Heart left ventricle (tissue), 13 donors: ENCODE measurements around the gene SRRD.

ENCODE experiments used
- POLR2A ChIP-seq, 2 donors: fragments of 450-650 bp; IDR thresholded peaks; one replicate each; pipeline ENCODE4 v1.6.1; 2017; ENCODE audit warnings: antibody characterized with exemption in 2 of 2, mild to moderate bottlenecking in 2 of 2, moderate library complexity in 2 of 2
- TF ChIP-seq, protein P1 (sequence below), 12 donors: fragments of 200-600 bp; sonication (generic) in 4 of 12; IDR thresholded peaks; one replicate each; pipeline versions ENCODE4 v1.5.0 to v1.8.0; 2018 to 2022; ENCODE audit warnings: antibody characterized with exemption in 12 of 12, mild to moderate bottlenecking in 5 of 12
- donor health status: ischemic (EF 13 %, LVEDD 7.1; RV severe dilation, severe dysfunction).
- donor health status: DM: no; HTN: yes; CAD: no.
- donor health status: DM: no; HTN: no; CAD: no.
- donor health status: ischemic (EF 25% LVEDD 6.9; RV normal size, moderate dysfunction).
- donor health status: ischemic (EF 25% LVEDD 5.7; RV mildly dilated, moderate dysfunction).
- donor health status: ischemic (EF 35%, LVEDD 5.7; RV mildly dilated, moderate dysfunction).
- donor health status: nonischemic (EF 11% LVEDD 7.7; RV severe dilation, severe dysfunction).
- donor health status: DM: yes; HTN: yes; CAD: no.
- donor health status: PGD.
- donor health status: ischemic (EF 29% LVEDD 5.4; RV normal size, mild dysfunction).
- donor health status: nonischemic (EF 23%, LVEDD 6.1; RV moderate dilation, normal function).

DNA sequence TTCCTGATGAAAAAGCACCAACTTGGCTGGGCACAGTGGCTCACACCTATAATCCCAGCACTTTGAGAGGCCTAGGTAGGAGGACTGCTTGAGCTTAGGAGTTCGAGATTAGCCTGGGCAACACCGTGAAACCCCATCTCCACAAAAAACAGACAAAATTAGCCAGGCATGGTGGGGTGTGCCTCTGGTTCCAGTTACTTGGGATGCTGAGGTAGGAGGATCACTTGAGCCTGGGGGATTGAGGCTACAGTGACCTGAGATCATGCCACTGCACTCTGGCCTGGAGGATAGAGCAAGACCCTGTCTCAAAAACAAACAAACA lies 3.1 kb upstream of the SRRD start:
- TF ChIP-seq, protein P1, sequence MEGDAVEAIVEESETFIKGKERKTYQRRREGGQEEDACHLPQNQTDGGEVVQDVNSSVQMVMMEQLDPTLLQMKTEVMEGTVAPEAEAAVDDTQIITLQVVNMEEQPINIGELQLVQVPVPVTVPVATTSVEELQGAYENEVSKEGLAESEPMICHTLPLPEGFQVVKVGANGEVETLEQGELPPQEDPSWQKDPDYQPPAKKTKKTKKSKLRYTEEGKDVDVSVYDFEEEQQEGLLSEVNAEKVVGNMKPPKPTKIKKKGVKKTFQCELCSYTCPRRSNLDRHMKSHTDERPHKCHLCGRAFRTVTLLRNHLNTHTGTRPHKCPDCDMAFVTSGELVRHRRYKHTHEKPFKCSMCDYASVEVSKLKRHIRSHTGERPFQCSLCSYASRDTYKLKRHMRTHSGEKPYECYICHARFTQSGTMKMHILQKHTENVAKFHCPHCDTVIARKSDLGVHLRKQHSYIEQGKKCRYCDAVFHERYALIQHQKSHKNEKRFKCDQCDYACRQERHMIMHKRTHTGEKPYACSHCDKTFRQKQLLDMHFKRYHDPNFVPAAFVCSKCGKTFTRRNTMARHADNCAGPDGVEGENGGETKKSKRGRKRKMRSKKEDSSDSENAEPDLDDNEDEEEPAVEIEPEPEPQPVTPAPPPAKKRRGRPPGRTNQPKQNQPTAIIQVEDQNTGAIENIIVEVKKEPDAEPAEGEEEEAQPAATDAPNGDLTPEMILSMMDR (IDR thresholded peaks at IDR 0.05), result no peak
- no peak for TF ChIP-seq POLR2A (IDR thresholded peaks at IDR 0.05)
